ENCODE results near the gene METTL16.

The METTL16 gene

GRCh38 chr17:2380226-2380922, 131.3 kb downstream of the METTL16 start:
- no peak for DNase-seq (ENCODE audit: low spot score)

GRCh38 chr17:2379489-2380225, 132.0 kb downstream of the METTL16 start:
- no peak for DNase-seq (ENCODE audit: low spot score)

DNA sequence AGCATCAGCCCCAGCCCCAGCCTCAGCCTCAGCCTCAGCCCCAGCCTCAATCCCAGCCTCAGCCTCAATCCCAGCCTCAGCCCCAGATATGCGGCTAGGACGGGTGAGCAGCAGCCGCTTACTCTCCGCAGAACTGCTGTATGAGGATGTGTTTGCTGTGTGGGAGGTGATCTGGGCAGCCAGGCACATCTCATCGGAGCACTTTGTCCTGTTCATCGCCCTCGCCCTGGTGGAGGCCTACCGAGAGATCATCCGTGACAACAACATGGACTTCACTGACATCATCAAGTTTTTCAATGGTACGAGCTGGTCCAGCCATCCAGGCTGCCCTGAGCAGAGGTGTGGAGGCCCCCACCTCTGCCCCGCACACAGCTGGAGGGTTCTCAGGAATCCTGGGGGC, 132.8 kb downstream of the METTL16 start:
- no peak for DNase-seq (ENCODE audit: low spot score)

DNA sequence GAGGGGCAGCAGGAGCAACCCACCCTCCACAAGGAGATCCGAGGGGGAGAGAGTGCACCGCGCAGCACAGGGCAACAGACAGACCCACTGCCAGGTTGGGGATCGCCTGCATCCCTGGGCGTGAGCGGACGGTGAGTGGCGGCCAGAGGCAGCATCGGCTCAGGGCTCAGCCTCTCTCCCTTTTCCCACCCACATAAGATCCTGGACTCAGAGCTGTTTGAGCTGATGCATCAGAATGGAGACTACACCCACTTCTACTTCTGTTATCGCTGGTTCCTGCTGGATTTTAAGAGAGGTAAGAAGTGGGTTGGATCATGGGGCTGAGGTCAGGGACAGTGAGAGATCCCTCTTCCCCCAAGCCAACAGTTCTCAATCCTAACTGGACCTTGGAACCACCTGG, 134.0 kb downstream of the METTL16 start:
- no peak for DNase-seq (ENCODE audit: low spot score)

DNA sequence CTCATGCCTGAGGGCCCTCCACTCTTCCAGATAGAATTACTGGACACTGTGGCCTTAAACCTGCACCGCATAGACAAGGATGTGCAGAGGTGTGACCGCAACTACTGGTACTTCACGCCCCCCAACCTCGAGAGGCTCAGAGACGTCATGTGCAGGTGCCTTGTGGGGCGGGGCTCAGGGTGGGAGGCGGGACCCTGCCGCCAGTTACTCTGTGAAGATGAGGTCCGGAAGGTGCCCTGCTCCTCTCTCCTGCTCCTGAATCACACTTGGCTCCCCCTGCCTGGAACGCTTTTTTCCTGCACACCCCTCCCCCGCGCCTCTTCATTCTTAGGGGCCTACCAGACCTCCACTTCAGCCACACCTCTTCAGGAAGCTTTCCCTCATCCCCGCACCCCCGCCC, 135.6 kb downstream of the METTL16 start:
- DNase-seq (ENCODE audit: low spot score) = no peak

GRCh38 chr17:2375406-2375805, 136.3 kb downstream of the METTL16 start:
- DNase-seq (ENCODE audit: low spot score) = no peak

DNA sequence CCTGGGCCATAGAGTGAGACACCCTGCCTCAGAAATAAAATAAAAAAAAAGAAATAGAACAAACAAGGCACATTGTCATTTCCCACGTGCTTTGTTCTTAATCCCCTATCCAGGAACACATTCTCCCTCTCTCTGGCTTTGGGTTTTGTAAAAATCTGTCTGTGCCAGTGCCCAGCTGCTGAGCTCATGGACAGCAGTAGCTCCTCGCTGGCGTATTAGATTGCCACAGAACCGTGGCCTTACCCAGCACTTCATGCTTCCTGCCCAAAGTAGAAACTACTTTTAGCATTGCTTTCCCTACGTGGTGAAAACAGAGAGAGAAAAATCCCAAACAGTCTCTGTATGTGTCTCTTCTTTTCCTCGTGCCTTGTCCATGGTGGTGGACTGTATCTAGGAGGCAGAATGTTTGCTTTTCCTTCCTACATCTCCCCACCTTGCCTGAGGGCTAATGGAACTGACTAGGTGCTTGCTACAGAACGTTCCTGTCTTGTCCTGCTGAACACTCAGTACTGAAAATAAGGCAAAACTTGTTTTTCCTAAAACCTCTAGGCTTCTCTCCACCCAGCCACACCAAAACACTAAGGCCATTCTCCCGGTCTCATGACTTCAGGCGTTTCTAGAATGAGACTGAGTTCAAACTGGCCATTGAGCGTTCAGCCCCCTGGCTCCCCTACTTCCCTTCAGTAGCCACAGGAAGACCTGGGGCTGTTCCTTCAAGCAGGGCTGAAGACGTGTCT, 137.0 kb downstream of the METTL16 start:
- DNase-seq (ENCODE audit: low spot score) = no peak

DNA sequence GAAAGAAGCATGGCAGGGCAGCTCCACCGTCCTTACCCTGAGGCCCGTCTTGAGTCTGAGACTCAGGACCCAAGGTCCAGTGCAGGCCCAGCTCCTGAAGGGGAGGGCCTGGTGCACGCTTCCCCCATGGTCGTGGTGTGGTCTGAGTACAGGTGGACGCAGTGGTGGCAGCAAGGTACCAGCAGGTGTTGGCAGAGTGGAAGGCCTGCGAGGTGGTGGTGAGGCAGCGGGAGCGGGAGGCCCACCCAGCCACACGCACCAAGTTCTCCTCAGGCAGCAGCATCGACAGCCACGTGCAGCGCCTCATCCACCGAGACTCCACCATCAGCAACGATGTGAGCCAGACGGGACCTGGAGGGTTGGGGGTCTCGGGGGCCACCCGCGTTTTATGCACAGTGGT, 138.5 kb downstream of the METTL16 start:
- no peak for DNase-seq (ENCODE audit: low spot score)

DNA sequence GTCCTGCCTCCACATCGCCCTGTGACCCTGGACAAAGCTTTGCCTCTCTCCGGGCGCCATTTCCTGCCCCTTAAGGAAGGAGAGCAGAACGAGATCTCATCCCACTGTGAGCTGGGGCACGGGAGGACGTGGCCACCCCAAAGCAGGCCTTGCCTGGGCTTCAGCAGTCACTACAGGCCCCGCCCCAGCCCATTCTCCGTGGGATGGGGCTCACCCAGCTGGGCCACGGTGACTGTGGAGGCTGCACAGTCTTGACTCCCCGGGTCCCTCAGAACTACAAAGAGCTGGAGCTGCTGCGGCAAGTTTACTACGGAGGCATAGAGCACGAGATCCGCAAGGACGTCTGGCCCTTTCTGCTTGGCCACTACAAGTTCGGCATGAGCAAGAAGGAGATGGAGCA, 139.0 kb downstream of the METTL16 start:
- no peak for DNase-seq (ENCODE audit: low spot score)

DNA sequence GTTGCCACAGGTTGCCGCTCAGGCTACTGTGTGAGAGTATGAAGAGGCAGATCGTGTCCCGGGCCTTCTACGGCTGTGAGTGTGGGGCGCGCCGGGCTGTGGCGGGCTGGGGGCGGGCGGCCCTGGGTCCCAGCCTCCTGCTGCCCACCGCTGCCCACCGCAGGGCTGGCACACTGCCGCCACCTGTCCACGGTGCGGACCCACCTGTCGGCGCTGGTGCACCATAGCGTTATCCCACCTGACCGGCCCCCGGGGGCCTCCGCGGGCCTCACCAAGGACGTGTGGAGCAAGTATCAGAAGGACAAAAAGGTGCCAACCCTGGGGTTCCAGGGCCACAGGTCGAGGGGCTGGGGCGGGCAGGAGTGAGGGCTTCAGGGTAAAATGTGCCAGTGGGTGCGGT, 139.5 kb downstream of the METTL16 start:
- DNase-seq (ENCODE audit: low spot score) = no peak

DNA sequence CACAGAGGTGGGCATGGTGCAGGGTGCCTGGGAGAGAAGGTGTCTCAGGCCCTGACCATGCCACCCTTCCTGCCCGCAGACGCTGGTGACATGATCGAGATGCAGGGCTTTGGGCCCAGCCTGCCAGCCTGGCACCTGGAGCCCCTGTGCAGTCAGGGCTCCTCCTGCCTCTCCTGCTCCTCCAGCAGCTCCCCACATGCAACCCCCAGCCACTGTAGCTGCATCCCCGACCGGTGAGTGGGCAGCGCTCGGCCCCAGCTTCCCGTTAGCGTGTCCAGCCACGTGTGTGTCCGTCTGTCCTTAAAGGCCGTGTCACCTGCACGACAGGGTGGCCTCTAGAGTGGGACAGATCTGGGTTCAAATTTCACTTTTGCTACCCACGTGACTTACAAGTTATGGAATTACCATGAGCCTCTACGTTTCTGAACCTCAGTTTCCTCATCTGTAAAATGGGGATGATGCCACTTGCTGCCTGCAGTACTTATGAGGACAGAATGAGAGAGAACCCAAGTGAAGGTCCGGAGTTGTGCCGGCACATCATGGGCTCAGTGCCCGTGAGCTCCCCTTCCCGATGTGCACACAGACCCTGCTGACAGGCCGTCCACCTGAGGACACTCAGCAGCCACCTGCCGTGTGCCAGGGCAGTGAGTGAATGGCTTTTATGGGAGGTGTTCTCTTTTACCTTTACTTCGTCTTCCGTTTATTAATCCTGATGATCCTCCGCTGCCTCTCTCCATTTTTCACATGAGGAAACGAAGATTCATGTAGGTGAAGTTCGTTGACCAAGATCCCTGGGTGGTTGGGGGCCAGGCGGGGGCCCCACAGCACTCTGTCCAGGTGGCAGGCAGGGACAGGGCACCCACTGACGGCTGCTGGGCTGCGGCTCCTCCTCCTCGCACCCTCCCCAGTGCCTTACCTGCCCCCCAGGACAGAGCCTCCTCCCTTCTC, 140.2 kb downstream of the METTL16 start:
- DNase-seq (ENCODE audit: low spot score) = no peak

GRCh38 chr17:2370211-2370589, 141.5 kb downstream of the METTL16 start:
- DNase-seq (ENCODE audit: low spot score) = no peak

DNA sequence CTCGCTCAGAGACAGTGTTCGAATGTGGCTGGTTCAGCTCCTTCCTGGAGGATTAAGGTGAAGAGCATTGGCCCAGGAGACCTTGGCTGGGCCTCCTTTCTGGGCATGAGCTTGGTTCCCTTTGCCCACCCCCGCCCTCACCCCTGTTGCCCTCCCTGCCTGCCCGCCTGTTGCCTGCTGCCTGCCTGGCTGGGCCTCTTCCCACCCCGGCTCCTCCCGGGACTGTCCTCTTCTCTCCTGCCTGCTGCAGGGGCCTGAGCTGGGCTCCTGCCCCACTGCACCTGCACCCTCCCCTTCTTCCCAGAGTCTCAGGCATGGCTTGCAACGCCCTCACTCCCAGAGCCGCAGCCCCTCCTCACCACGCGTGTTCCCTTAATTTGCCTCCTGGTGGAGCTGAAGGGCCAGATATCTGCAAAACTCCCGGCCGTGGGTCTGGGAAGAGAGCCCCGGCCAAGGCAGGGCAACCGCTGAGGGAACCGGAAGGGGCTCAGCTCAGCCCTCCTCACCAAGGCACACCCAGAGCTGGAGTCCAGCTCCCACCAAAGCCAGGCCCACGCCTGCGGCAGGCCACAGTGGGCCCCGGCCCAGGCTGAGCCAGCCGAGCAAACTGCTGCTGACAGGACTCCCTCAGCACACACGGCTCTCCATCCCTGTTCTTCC, 142.0 kb downstream of the METTL16 start:
- no peak for DNase-seq (ENCODE audit: low spot score)

DNA sequence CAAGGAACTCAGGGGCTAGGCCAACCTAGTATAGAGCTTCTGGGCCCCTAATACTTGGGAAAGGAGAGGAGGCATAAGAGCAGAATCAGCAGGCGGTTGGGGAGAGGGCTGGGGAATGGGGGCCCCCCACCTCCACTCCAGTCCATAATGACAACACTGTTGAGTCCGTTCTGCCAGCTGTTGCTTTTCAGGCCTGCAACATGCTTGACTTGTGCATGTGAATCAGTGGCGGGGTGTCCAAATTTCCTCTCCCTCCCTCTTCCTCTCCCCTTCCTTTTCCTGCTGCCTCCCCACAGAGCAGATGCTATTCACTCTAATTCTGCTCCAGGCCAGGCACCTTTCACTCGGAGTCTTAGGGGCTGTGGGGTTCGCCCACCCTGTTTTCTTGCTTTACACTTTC, 142.6 kb downstream of the METTL16 start:
- DNase-seq (ENCODE audit: low spot score) = no peak

DNA sequence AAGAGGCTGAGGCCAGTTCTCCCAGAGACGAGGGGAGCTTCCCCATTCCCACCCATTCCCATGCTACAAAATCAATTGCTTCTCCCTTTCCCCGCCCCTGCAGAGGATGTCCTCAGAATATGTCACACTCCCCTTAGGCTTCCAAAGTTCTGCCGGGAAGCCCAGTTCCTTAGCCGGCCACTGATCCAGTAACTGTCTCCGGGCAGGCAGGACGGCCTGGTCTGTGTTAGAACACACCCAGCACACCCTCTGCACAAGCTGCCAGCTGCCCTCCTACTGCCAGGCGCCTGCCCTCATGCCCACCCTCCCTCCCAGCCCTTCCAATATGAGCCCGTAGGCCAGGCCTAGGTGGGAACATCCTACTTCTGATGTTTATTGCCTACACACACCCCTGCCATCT, 143.3 kb downstream of the METTL16 start:
- DNase-seq (ENCODE audit: low spot score) = no peak

- no peak for DNase-seq (ENCODE audit: low spot score)
Measured at GRCh38 chr17:2366747-2367494, 144.8 kb downstream of the METTL16 start.

All from hepatic stellate cell (primary cell).